Mammary microvascular endothelial cell (primary cell): ENCODE results near the gene OXCT2. TPM values are rescaled to one million over a fixed set of nuclear protein-coding genes. Genes with fewer than 3 reads are reported as not detected.

ENCODE experiments used
- total RNA-seq: library from RNA; depleted of rRNA; stranded (reverse); fragments of >200 nt; gene quantifications from 2 replicates; pipeline ENCODE4 v1.2.3, GENCODE V29; 2015

Gene OXCT2
- total RNA-seq = 0.73 and 2.7 TPM in 2 replicates

DNA sequence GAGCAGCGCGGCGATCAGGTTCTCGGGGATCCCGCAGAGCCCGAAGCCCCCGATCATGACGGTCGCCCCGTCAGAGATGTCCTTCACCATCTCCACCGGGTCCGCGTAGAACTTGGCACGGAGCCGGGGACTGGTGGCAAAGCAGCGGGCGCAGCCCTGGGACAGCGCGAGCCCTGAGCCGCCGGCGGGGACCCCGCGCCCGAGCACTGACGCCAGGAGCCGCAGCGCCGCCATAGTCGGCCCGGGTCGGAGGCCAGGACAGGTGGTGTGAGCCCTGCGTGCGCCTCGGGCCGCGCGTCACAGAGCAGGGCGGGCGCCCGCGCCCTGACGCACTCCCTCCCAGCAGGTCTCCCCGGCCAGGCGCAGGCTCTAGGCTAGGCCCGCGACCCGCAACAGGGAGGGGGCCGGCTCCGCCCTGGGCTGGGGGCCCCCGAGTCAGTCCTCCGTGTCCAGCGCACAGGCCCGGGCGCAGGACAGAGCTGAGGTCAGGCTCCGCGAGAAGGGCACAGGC, at the start of gene OXCT2:
TSS of gene OXCT2 (minus strand) at position 327 of the 511 bp plus-strand sequence. CDS start at position 234, 93 bp downstream.

DNA sequence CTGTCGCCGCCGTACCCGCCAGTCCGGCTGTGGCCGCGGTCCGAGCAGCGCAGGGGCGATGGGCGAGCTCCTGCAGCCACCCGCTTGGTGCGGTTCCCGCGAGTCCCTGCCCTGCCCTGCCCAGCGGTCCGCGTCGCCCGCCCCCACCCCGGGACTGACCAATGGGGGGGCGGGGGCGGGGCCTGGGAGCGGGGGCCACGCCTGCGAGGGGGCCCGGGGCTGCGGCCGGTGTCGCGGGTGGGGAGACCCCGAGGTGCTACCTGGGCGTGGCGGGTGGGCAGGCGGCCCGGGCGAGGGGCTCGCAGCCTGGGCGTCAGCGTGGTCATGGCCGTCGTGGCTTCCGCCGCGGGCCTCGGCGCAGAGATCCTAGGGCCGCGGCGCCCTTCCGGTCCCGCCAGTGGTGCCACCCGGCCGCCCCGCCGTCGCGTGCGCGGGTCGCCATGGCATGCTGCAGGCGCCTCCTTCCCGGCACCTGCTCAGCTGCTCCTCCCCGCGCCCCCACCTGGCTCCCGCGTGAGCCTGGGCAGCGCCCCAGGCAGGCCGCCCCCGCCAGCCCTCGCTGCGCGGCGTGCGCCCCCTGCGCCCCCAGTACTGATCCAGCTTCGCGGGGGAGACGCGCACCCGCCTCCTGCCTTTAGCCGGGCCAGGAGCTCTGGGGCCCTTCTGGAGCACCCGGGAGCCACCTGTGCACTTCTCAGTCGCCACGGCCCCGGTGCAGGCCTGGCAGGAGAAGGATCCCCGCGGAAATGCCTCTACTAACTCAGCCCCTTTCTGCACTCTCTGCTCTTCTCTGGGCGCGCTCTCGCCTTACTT, 17.8 kb upstream of the OXCT2 start, which contains the start of gene BMP8B:
TSS of gene BMP8B (minus strand) at position 108 of the 813 bp plus-strand sequence. CDS start 380 bp downstream, outside the sequence.

DNA sequence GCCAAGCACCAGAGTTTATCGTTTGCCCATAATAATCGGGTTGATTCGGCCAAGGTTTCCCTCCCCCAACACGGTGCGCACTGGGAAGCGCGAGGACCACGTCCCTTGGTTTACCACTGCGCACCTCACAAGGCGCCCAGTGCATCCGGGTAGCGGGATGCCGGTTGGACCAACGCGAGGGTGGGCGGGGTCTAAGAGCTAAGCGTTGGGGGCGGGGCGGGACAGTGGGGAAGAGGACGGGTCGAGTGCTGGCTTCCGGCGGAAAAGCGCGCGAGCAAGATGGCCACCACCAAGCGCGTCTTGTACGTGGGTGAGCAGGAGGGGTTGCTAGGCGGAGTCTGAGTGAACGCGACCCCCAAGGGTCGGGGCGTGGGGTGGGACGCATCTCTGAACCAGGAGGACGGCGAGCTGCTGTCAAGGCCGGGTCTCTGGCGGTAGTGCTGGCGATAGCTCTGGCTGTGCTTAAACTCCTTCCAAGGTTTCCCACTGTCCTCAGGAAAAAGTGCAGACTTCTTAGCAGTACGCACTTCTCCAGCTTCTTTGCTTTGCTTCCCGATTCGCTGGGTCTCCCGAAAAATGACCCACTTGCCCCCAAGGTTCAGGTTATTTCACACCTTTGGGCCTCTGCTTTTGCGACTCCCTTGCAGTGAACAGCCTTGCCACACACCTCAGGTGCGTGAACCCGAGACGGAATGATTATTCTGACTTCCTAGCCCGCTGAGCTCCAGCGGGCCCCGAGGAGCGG, 32.4 kb downstream of the OXCT2 start, which contains the start of gene PPIE:
TSS of gene PPIE (plus strand) at position 261 of the 745 bp plus-strand sequence. CDS start at position 280, 19 bp downstream.

Other genes starting within 250 kb of the OXCT2 start
- gene PABPC4, start 194.6 kb downstream of the OXCT2 start, total RNA-seq = 136 and 177 TPM in 2 replicates
- gene HEYL, start 131.7 kb downstream of the OXCT2 start, total RNA-seq = 0.05 and 0.07 TPM in 2 replicates
- gene NT5C1A, start 99.2 kb downstream of the OXCT2 start, total RNA-seq = not detected in 2 replicates
- not detected in 2 replicates for gene HPCAL4, start 79.9 kb downstream of the OXCT2 start, total RNA-seq
- 40.9 and 42.3 TPM in 2 replicates for gene PPIE, start 32.5 kb downstream of the OXCT2 start, total RNA-seq
- not detected in 2 replicates for gene BMP8B, start 17.5 kb upstream of the OXCT2 start, total RNA-seq
- gene TRIT1, start 112.2 kb upstream of the OXCT2 start, total RNA-seq = 11.6 and 12.5 TPM in 2 replicates
- gene MYCL, start 130.6 kb upstream of the OXCT2 start, total RNA-seq = not detected in 2 replicates
- 3.1 TPM in 2 replicates for gene MFSD2A, start 183.8 kb upstream of the OXCT2 start, total RNA-seq